IPS-11a (cell line): ENCODE measurements around the gene ENOX1.

Experiments
- H3K4me3 ChIP-seq: one replicate; pipeline ENCODE4 v1.5.1; 2013; ENCODE audit warnings: low read depth, low read length, control low read depth

Gene ENOX1

GRCh38 chr13:43297967-43298678 is 488.6 kb downstream of the ENOX1 start:
- H3K4me3 ChIP-seq: no peak overlapping the region

DNA sequence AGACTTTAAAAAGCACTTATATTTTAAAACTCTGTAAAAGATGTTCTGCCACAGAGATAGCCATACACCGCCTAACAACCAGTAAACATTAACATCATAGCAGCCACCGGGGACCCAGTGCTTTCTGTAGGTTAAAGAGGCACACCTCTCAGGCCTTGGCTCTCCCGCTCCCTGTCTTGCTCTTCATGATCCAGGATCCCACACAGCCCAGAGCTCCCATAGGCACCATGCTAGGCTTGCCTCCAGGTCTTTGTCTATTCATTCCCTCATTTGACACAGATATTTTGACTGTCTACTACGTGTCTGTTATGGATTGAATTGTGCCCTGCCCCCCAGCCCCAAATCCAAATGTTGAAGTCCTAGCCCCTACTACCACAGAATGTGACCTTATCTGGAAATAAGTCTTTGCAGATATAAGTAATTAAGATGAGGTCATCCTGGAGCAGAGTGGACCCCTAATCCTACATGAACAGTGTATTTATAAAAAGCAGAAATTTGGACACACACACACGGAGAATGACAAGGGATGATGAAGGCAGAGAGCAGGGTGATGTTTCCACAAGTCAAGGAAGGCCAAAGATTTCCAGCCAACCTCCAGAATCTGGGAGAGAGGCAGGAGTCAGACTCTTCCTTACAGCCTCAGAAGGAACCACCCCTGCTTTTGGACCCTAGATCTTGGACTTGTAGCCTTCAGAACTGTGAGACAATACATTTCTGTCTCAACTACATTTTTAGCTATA is 490.8 kb downstream of the ENOX1 start:
- no peak overlapping the region for H3K4me3 ChIP-seq

GRCh38 chr13:43295321-43295720 is 491.5 kb downstream of the ENOX1 start:
- no peak overlapping the region for H3K4me3 ChIP-seq

GRCh38 chr13:43294412-43294811 is 492.4 kb downstream of the ENOX1 start:
- no peak overlapping the region for H3K4me3 ChIP-seq

GRCh38 chr13:43293986-43294385 is 492.8 kb downstream of the ENOX1 start:
- no peak overlapping the region for H3K4me3 ChIP-seq

DNA sequence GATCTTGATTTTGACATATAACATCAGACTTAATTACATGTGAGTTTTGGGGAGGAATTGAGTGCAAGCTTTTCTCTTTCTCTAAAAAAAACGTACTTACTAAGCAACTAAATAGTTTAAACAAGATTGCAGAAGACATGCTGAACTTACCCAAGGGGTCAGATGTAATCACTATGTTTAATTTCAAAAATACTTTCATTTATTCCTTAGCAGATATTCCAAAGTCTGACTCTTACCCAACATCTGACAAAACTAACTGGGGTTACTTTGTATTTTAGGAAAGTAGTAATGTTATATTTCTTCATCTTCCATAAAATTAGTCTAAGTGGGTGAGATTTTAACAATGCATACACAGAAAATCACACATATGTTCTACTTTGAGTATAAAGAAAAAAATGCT is 493.2 kb downstream of the ENOX1 start:
- no peak overlapping the region for H3K4me3 ChIP-seq

GRCh38 chr13:43293008-43293407 is 493.8 kb downstream of the ENOX1 start:
- no peak overlapping the region for H3K4me3 ChIP-seq

DNA sequence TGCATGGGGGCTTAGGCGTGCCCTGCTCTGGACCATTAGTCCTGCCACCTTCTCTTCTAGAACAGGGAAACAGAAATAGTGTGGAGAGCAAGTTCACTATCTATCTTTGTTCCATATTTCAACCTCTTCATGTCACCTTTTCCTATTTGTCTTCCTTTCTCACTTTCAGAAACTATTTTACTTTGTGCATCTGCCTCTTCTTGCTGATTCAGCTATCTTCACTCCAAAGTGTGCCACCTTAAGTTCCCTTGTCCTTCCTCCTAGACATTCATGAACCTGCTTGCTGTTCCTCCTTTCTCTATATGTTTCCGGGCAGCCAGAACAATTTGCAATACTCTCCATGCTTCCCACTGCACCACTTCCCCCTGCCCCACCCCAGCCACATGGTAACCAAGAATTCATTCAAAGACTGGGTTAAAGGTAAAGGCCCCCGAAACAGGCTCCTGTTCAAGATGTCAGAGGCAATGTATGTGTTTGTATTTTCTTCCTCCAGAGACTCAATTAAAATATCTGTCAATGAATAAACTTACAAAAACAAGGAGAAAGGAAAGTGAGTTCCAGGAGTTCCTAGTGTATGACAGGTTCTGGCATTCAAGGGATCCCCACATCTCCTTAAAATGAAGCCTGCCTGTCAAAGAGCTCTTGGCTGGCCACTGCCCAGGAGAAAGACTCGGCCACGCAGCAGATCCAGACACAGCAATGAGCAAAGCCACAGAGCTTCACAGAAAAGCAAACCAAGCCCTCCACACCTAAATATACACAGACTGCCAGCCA is 495.3 kb downstream of the ENOX1 start:
- H3K4me3 ChIP-seq: no peak overlapping the region

GRCh38 chr13:43289470-43290255 is 497.1 kb downstream of the ENOX1 start:
- no peak overlapping the region for H3K4me3 ChIP-seq

- no peak overlapping the region for H3K4me3 ChIP-seq
Measured at GRCh38 chr13:43286751-43287150, 500.0 kb downstream of the ENOX1 start.

- H3K4me3 ChIP-seq: no peak overlapping the region
Measured at GRCh38 chr13:43285933-43286597, 500.7 kb downstream of the ENOX1 start.

DNA sequence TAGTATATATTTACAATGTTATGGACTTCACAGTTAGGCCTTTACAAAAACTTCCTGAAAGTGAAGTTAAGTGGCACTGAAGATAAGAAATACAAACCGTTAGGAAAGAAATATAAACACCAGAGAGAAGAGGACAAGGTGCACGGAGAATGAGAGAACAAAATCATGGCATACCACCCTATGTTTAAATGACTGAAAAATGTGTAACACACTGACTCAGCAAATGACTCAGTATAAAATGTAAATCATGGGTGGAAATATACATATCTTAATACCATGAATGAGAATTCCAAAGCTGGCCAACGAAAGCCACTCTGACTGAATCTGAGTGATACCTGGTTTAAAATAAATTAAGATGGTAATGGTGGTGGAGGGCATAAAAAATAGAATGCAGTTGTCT is 502.6 kb downstream of the ENOX1 start:
- no peak overlapping the region for H3K4me3 ChIP-seq

DNA sequence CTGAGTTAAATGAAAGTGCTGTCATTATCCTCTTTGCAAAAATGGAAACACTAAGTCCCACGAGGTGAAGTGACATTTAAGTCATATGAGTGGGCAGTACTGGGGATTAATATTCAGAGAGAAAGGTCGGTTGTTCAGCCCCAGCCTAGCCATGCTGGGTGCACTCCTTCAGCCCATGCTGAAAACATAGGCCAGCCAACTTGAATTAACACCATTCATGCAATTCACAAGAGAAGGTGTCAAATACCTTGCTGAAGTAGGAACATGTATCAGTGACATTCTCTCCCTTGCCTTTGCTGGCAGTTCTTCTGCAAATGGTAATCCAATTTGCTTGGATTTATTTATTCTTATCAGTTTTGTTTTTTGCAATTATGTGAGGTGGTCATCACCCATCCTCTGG is 507.1 kb downstream of the ENOX1 start:
- no peak overlapping the region for H3K4me3 ChIP-seq

DNA sequence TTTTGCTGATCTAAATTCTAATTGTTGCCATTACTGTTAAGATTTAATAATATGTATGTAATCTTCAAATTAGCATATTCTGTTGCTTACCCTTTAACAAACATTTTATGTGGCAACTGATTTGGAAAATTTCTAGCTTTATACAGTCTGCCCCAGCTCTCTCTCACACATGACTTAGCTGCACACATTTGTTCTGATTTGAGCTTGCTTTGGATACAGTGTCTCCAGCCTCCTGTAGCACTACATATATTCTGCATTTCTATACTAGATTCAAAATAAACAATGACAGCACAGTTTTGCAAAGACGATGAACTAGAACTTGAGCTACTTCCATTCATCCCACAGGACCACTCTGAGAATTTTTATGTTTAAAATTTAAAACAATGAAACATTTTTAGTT is 508.6 kb downstream of the ENOX1 start:
- no peak overlapping the region for H3K4me3 ChIP-seq

DNA sequence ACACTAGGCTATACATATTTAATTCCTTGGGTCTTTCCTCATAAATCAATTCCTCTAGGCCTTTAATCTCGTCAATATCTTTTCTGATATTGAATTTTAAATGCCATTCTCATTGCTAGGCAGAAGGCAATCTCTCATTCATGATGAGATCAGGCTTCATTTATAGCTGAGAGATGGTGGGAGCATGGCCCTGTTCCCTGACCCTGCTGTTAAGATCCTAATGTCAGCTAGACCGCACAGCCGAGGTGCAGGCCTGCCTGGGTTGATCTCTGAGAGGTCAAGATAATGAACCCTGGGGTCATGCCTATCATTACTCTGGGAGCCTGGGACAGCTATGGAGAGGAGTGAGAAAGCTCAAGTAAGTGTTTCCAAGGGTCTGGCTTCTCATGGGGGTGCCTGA is 509.6 kb downstream of the ENOX1 start:
- no peak overlapping the region for H3K4me3 ChIP-seq

DNA sequence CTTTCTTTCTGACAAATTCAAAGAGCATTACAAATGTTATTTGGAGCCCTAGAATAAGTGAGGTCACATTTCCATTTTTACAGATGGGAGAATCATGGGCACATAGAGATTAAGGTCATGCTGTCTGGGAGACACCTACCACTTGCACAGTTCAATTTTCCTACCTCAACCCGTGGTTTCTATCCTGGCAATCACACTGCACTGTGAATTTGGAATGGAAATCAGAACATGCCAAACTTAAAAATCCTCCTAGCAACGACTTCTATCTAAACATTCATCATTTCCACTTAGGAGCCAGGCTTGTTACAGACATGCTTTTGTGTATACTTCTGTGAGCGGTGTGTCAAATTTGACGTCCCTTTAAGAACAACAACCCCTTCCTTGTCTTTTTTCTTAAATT is 511.9 kb downstream of the ENOX1 start:
- no peak overlapping the region for H3K4me3 ChIP-seq

GRCh38 chr13:43273362-43273761 is 513.4 kb downstream of the ENOX1 start:
- H3K4me3 ChIP-seq: no peak overlapping the region

GRCh38 chr13:43272851-43273250 is 513.9 kb downstream of the ENOX1 start:
- no peak overlapping the region for H3K4me3 ChIP-seq

DNA sequence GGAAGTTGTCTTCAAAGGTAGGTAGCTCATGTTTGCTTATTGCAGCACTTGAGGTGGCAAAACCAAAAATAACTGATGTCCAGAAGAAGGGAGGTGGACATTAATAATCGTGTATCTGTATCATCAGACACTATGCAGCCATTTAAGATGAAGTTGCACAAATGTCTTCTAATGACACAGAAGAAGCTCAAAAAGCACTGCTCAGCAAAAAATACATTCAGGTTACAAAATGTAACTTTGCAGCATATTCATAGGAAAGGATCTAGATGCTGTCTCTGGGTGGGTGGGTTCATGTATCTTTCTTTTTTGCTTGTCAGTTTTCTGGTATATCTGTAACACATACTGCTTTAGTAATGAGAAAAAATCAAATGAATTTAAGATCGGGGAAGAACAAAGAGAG is 515.6 kb downstream of the ENOX1 start:
- H3K4me3 ChIP-seq: no peak overlapping the region

GRCh38 chr13:43270130-43270830 is 516.5 kb downstream of the ENOX1 start:
- H3K4me3 ChIP-seq: no peak overlapping the region
